ENCODE measurements around the gene MAGED2. TPM values are rescaled to one million over a fixed set of nuclear protein-coding genes. Genes with fewer than 3 reads are reported as not detected.
A peak's percentile ranks its signal among the peaks of the same experiment; 100 is the strongest.
"Not testable (repeated sequence)": the region's sequence is repeated elsewhere in the genome, so short reads cannot be mapped to it uniquely, and the experiment has no call there.

The MAGED2 gene
- total and polyA plus RNA-seq, 3 experiments from 2014 or later = 43.0 to 124 (median 45.6) TPM

DNA sequence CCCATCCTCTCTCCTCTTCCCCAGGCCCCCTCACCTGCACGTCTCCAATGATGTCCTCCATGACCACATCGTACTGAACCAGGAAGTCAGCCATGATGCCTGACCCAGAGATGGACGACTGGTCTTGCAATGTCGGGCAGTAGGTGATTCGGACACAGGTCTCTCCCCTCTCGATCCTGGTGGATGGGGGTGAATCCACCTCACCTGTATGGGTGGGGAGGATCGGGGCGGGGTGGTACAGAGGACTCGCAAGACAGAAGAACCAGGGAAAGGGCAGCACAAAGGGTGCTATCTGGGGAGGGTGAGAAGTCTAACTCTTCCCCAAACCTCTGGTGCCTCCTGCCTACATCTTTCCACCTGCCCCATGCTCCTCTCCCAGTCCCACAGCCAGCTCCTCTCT is 19.1 kb upstream of the MAGED2 start:
- Mint-ChIP-seq H3K9me3 (no peaks in the 10 kb centered on the region), H3K4me3 (no peak overlapping the region), H3K36me3 (no peaks in the 10 kb centered on the region), H3K27ac (no peak overlapping the region), H3K27me3 (peaks cover 0 to 11% of the 10 kb centered on the region in 2 donors), H3K4me1 (peaks cover 0 to 4% (median 0%) of the 10 kb centered on the region in 3 donors)
- CTCF ChIA-PET = no interaction called here
- POLR2A ChIA-PET = no interaction called here
- Histone ChIP-seq H3K9me3 (ENCODE audit: low read length) (no peaks in the 10 kb centered on the region), H3K27ac (ENCODE audit: low read depth, low read length) (no peak overlapping the region), H3K4me1 (ENCODE audit: insufficient read depth, low read length) (no peaks in the 10 kb centered on the region), H3K27me3 (ENCODE audit: insufficient read depth, low read length, poor library complexity, severe bottlenecking) (no peaks in the 10 kb centered on the region), H3K36me3 (ENCODE audit: insufficient read depth, low read length) (no peaks in the 10 kb centered on the region), H3K4me3 (ENCODE audit: low read length) (no peak overlapping the region)
- DNase-seq = no peak

DNA sequence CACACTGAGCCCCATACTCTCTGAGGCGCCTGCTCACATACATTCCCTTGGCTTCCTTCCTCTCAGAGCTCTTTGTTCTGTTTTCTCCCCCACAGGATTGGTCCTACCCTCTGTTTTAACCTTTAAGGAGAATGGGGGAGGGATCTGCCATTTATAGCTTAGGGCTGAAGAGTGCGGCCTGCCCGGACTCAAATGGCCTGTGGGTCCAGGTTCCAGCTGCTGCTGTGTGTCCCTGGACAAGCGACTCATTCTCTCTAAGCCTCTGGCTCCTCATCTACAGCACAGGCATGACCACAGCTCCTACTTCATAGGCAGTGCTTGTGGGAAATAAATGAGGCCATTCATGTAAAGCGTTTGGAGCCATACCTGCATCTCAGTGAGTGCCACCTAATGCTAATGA is 18.1 kb upstream of the MAGED2 start:
- H3K9me3 Mint-ChIP-seq; DNase-seq; H3K27ac Mint-ChIP-seq; CTCF ChIA-PET; POLR2A ChIA-PET; H3K4me1 ChIP-seq (ENCODE audit: insufficient read depth, low read length); H3K27ac ChIP-seq (ENCODE audit: low read depth, low read length); H3K4me3 ChIP-seq (ENCODE audit: low read length); H3K4me3 Mint-ChIP-seq; H3K36me3 ChIP-seq (ENCODE audit: insufficient read depth, low read length); H3K4me1 Mint-ChIP-seq; H3K36me3 Mint-ChIP-seq; H3K9me3 ChIP-seq (ENCODE audit: low read length); H3K27me3 ChIP-seq (ENCODE audit: insufficient read depth, low read length, poor library complexity, severe bottlenecking): not testable (repeated sequence)
- peaks cover 0 to 14% of the 10 kb centered on the region in 2 donors for H3K27me3 Mint-ChIP-seq

DNA sequence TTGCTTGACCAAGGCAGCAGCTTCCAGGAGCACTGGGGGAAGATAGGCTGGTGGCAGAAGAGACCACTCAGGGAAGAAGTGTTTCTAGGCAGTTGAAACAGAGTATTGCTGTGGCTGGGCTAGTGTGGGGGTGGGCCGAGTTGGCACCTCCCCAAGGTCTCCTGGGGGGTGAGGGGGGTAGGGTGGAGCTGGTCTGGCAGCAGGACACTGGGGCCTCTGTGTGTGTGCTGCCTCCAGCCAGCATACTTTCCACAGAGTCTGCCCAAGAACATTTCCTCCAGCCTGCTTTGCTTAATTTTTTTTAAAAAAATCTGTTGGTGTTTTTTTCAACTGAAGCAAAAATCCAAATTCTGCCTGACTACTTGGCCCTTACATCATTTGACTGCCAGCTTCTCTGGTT is 13.5 kb upstream of the MAGED2 start:
- H3K36me3 Mint-ChIP-seq = no peaks in the 10 kb centered on the region
- no peaks in the 10 kb centered on the region for H3K9me3 Mint-ChIP-seq
- CTCF ChIA-PET = no interaction called here
- Histone ChIP-seq H3K27ac (ENCODE audit: low read depth, low read length) (no peak overlapping the region), H3K27me3 (ENCODE audit: insufficient read depth, low read length, poor library complexity, severe bottlenecking) (no peaks in the 10 kb centered on the region), H3K9me3 (ENCODE audit: low read length) (no peaks in the 10 kb centered on the region), H3K4me3 (ENCODE audit: low read length) (no peak overlapping the region), H3K36me3 (ENCODE audit: insufficient read depth, low read length) (no peaks in the 10 kb centered on the region), H3K4me1 (ENCODE audit: insufficient read depth, low read length) (no peaks in the 10 kb centered on the region)
- POLR2A ChIA-PET = no interaction called here
- H3K4me1 Mint-ChIP-seq = no peaks in the 10 kb centered on the region
- H3K27ac Mint-ChIP-seq = no peak overlapping the region
- DNase-seq = no peak
- no peak overlapping the region for H3K4me3 Mint-ChIP-seq
- H3K27me3 Mint-ChIP-seq = peaks cover 0 to 4% of the 10 kb centered on the region in 2 donors

DNA sequence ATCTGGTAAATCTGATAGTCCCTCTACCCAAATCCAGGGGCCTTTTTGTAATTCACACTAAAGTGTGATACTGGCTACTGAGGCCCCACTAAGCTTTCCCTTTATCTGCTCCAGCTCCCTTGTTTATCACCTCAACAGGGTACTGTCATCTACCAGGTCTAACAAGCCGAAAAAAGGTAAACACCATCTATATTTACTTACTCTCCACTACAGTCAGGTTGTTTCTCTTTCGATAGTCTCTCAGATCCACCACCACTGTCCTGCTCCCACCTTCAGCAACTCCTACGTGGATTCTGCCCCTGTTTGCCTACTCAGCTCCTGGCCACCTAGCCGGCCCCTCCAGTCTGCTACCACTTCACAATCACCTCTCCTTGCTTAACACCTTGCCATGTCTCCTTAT is 12.8 kb upstream of the MAGED2 start:
- no peak for DNase-seq
- peaks cover 0 to 4% of the 10 kb centered on the region in 2 donors for H3K27me3 Mint-ChIP-seq
- no peaks in the 10 kb centered on the region for H3K4me1 Mint-ChIP-seq
- Histone ChIP-seq H3K27me3 (ENCODE audit: insufficient read depth, low read length, poor library complexity, severe bottlenecking) (no peaks in the 10 kb centered on the region), H3K4me1 (ENCODE audit: insufficient read depth, low read length) (no peaks in the 10 kb centered on the region), H3K36me3 (ENCODE audit: insufficient read depth, low read length) (no peaks in the 10 kb centered on the region), H3K9me3 (ENCODE audit: low read length) (no peaks in the 10 kb centered on the region), H3K4me3 (ENCODE audit: low read length) (no peak overlapping the region), H3K27ac (ENCODE audit: low read depth, low read length) (no peak overlapping the region)
- H3K9me3 Mint-ChIP-seq = no peaks in the 10 kb centered on the region
- H3K27ac Mint-ChIP-seq = no peak overlapping the region
- ChIA-PET POLR2A (no interaction called here), CTCF (no interaction called here)
- H3K36me3 Mint-ChIP-seq = no peaks in the 10 kb centered on the region
- H3K4me3 Mint-ChIP-seq = no peak overlapping the region

DNA sequence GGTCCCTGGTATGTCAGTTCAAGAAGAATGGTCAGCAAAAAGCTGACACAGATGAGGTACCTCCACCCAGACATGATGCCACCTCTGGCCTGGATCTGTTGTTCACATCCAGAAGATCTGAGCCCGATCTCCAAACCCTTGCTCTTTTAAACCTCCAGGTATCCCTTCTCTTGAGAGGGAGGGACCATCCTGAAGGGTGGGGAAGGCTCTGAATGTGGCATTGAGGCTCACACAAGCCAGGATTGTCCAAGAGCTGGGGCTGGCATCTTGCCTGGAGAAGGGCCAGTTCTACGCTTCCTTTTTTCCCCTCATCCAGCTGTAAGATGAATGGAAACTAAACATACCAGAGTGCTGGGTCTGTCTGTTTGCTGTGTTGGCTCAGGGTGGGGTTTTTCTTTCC is 9.4 kb upstream of the MAGED2 start, which contains the start of gene ITIH6:
ITIH6 (minus strand) TSS at position 119 of the 400 bp plus-strand sequence; CDS start at position 74, 45 bp downstream.
- no peak for DNase-seq
- no peaks in the 10 kb centered on the region for H3K36me3 ChIP-seq (ENCODE audit: insufficient read depth, low read length)
- ChIA-PET POLR2A (no interaction called here), CTCF (no interaction called here)
- Mint-ChIP-seq H3K36me3 (no peaks in the 10 kb centered on the region), H3K9me3 (no peaks in the 10 kb centered on the region), H3K4me3 (no peak within 1 kb of the TSS), H3K27me3 (peaks cover 0 to 3% of the 10 kb centered on the region in 2 donors), H3K27ac (no peak within 1 kb of the TSS), H3K4me1 (no peaks in the 10 kb centered on the region)
- H3K27me3 ChIP-seq (ENCODE audit: insufficient read depth, low read length, poor library complexity, severe bottlenecking) = no peaks in the 10 kb centered on the region
- H3K9me3 ChIP-seq (ENCODE audit: low read length) = no peaks in the 10 kb centered on the region
- no peak within 1 kb of the TSS for H3K27ac ChIP-seq (ENCODE audit: low read depth, low read length)
- H3K4me1 ChIP-seq (ENCODE audit: insufficient read depth, low read length) = no peaks in the 10 kb centered on the region
- H3K4me3 ChIP-seq (ENCODE audit: low read length) = no peak within 1 kb of the TSS

DNA sequence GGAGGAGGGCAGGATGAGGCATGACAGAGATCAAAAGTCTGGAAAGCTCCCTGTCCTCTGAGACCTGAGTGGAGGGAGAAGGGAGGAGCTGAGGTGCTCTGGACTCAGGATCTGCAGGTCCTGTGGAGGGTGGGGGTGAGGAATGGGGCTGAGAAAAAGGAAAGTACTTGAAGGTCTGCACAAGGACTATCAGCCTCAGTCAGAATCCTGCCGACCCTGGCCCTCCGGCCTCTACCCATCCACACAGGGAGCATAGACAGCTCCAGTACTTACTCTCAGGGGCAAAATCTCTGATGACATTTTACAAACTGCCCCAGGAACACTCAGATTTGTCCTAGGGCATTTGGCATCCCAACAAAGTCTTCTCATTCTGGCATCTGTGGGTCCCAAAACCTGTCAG is 8.5 kb upstream of the MAGED2 start:
- Histone ChIP-seq H3K9me3 (ENCODE audit: low read length) (no peaks in the 10 kb centered on the region), H3K4me1 (ENCODE audit: insufficient read depth, low read length) (no peaks in the 10 kb centered on the region), H3K27ac (ENCODE audit: low read depth, low read length) (no peak overlapping the region), H3K27me3 (ENCODE audit: insufficient read depth, low read length, poor library complexity, severe bottlenecking) (no peaks in the 10 kb centered on the region), H3K4me3 (ENCODE audit: low read length) (no peak overlapping the region), H3K36me3 (ENCODE audit: insufficient read depth, low read length) (no peaks in the 10 kb centered on the region)
- H3K27ac Mint-ChIP-seq = no peak overlapping the region
- no peak for DNase-seq
- H3K27me3 Mint-ChIP-seq = no peaks in the 10 kb centered on the region
- H3K4me3 Mint-ChIP-seq = no peak overlapping the region
- no peaks in the 10 kb centered on the region for H3K4me1 Mint-ChIP-seq
- H3K9me3 Mint-ChIP-seq = no peaks in the 10 kb centered on the region
- ChIA-PET POLR2A (no interaction called here), CTCF (no interaction called here)
- H3K36me3 Mint-ChIP-seq = no peaks in the 10 kb centered on the region

DNA sequence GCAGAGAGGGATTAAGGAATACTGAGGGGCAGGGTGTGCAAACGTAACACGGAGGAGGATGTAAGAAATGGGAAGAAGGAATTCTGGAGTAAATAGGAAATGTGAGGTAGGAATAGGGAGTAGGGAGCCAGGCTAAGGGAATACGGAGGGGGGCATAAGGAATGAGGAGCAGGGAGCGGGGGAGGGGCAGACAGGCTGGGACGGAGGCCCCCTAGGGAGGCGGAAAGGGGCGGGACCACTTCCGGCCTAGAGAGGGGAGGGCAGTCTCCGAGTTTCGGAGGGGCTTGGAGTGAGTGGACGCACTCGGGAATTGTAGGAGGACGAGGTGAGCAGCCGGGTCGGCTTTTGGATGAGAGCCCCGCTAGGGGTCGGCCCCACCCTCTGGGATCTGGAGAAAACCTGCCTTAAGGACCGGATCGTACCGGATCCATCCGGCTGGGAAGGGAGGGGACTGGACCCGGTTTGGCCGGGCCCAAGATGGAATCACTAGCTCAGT is 612 bp downstream of the MAGED2 start:
- H3K4me3 ChIP-seq (ENCODE audit: low read length) = peak overlapping the region; percentile 86
- Mint-ChIP-seq H3K4me3 (peak overlapping the region; percentile 88 to 99 (median 98)), H3K27me3 (peaks cover 0 to 8% of the 10 kb centered on the region in 2 donors)

DNA sequence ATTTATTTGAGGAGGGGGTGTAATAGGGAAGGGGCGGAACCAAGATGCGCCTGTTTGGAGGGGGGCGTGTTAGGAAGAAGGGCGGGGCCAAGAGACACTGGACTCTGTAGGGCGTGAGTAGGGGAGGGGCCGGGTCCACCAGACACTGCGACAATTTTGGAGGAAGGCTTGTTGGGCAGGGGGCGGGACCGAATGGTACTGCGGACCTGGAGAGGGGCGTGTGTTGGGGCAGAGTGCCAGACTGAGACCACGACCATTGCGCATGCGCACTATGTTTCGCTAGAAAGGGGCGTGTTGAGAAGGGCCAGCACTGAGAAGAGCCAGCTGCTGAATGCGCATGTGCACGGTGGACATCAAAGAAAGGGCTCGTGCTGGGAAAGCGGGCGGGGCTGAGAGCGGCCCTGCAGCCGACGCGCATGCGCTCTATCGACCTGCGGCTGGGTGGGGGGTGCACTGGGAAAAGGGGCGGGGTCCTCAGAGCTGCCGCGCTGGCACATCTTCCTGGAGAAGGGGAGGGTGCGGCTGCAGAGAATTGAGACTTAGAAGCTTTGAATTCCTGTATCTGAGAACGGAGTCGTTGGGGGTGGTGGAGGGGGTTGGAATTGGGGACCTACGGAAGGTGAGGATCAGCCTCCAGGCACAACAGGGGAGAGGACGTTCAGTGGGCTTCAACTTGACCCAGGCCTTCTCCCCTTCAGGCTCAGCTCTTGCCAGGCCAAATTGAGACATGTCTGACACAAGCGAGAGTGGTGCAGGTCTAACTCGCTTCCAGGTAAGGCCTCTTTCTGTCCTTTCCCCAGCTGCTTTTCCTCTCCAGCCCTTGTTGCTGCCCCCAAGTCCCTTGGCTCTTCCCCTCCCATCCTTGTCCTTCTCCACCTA is 1.3 kb downstream of the MAGED2 start:
- CTCF ChIA-PET = interaction anchor here (1.3 kb wide), 1 partner anchor 248 kb away, joined by 3 read pairs; no protein-coding TSS in a partner anchor
- no peaks in the 10 kb centered on the region for H3K27me3 ChIP-seq (ENCODE audit: insufficient read depth, low read length, poor library complexity, severe bottlenecking)
- Mint-ChIP-seq H3K27me3 (peaks cover 0 to 8% of the 10 kb centered on the region in 2 donors), H3K27ac (peak overlapping the region; percentile 77 to 99 (median 94)), H3K9me3 (no peaks in the 10 kb centered on the region), H3K4me1 (peaks cover 9 to 24% (median 12%) of the 10 kb centered on the region in 3 donors), H3K4me3 (peak overlapping the region; percentile 88 to 99 (median 98)), H3K36me3 (peaks cover 0 to 51% (median 7%) of the 10 kb centered on the region in 3 donors)
- POLR2A ChIA-PET = interaction anchor here (0.6 to 1.3 kb wide), 5 partner anchors 169 to 909 kb away, joined by 3 to 10 read pairs (median 3); partner anchors contain the start of gene PHF8
- peak overlapping the region; percentile 86 for H3K4me3 ChIP-seq (ENCODE audit: low read length)
- peak; percentile 78 to 95 (median 87) for DNase-seq
- no peaks in the 10 kb centered on the region for H3K9me3 ChIP-seq (ENCODE audit: low read length)
- peaks cover 32% of the 10 kb centered on the region for H3K36me3 ChIP-seq (ENCODE audit: insufficient read depth, low read length)
- H3K27ac ChIP-seq (ENCODE audit: low read depth, low read length) = peak overlapping the region; percentile 82
- peaks cover 7% of the 10 kb centered on the region for H3K4me1 ChIP-seq (ENCODE audit: insufficient read depth, low read length)

More for the DNA sequence above, 612 bp downstream of the MAGED2 start:
- Histone ChIP-seq H3K27me3 (ENCODE audit: insufficient read depth, low read length, poor library complexity, severe bottlenecking) (no peaks in the 10 kb centered on the region), H3K4me1 (ENCODE audit: insufficient read depth, low read length) (peaks cover 7% of the 10 kb centered on the region), H3K36me3 (ENCODE audit: insufficient read depth, low read length) (peaks cover 25% of the 10 kb centered on the region), H3K9me3 (ENCODE audit: low read length) (no peaks in the 10 kb centered on the region), H3K27ac (ENCODE audit: low read depth, low read length) (peak overlapping the region; percentile 82)
- Mint-ChIP-seq H3K9me3 (no peaks in the 10 kb centered on the region), H3K4me1 (peaks cover 9 to 24% (median 12%) of the 10 kb centered on the region in 3 donors), H3K27ac (peak overlapping the region in 7 of 8 donors; percentile 88 to 99 (median 94)), H3K36me3 (peaks cover 0 to 44% (median 5%) of the 10 kb centered on the region in 3 donors)
- ChIA-PET POLR2A (interaction anchor here (0.6 to 1.3 kb wide), 5 partner anchors 169 to 910 kb away, joined by 3 to 10 read pairs (median 3); partner anchors contain the start of gene PHF8), CTCF (interaction anchor here (1.3 kb wide), 1 partner anchor 249 kb away, joined by 3 read pairs; no protein-coding TSS in a partner anchor)
- DNase-seq = peak in 4 of 5 donors; percentile 46 to 71 (median 52)

Data from CD8-positive, alpha-beta memory T cell (primary cell).